H1 (cell line): ENCODE measurements around the gene OR5W2. TPM values are rescaled to one million over a fixed set of nuclear protein-coding genes. Genes with fewer than 3 reads are reported as not detected.
"Not testable (repeated sequence)": the region's sequence is repeated elsewhere in the genome, so short reads cannot be mapped to it uniquely, and the experiment has no call there.

Experiments
- CTCF ChIA-PET: fragments of 300-600 bp; sonication (Branson Sonifier 250); formaldehyde crosslinking; loops from one replicate; lab custom pipeline; 2021; ENCODE audit not compliant: partially characterized antibody; lab: Charles Lee
- POLR2A ChIA-PET: fragments of 300-600 bp; sonication (Branson Sonifier 250); formaldehyde crosslinking; loops from one replicate; lab custom pipeline; 2021; ENCODE audit warnings: inconsistent platforms; ENCODE audit not compliant: partially characterized antibody; lab: Charles Lee
- DNase-seq, 2 experiments: peaks; one replicate each; pipeline versions ENCODE4 v3.0.0 to v3.0.0-alpha.2; 2010 to 2022; ENCODE audit warnings: low spot score in 2 of 2, low read depth in 1 of 2, mixed read lengths in 1 of 2
- FAIRE-seq: peaks from 2 replicates; lab custom pipeline; 2011; peaks lifted over from hg19 to GRCh38; lab: Jason Lieb, UNC
- H2AFZ ChIP-seq: 2 replicates; pipeline ENCODE4 v1.8.1; 2012; ENCODE audit warnings: low read length, inconsistent platforms
- H2AK5ac ChIP-seq: 2 replicates; pipeline ENCODE4 v1.6.1; 2013; ENCODE audit warnings: low read depth, low read length
- H2BK120ac ChIP-seq: replicated peaks from 2 replicates; pipeline ENCODE3; 2013; ENCODE audit warnings: low read depth, low read length, inconsistent platforms
- H2BK12ac ChIP-seq: 2 replicates; pipeline ENCODE4 v1.6.1; 2013; ENCODE audit warnings: low read depth, low read length
- H2BK15ac ChIP-seq: 2 replicates; pipeline ENCODE4 v1.6.1; 2013; ENCODE audit warnings: low read length
- H2BK20ac ChIP-seq: 2 replicates; pipeline ENCODE4 v1.6.1; 2013; ENCODE audit warnings: low read length
- H2BK5ac ChIP-seq: 2 replicates; pipeline ENCODE4 v1.6.1; 2013; ENCODE audit warnings: low read depth, low read length
- H3K14ac ChIP-seq: 2 replicates; pipeline ENCODE4 v1.6.1; 2013; ENCODE audit warnings: inconsistent platforms; ENCODE audit not compliant: insufficient read length
- H3K18ac ChIP-seq: 2 replicates; pipeline ENCODE4 v1.6.1; 2013; ENCODE audit warnings: low read length; ENCODE audit errors: extremely low read depth
- H3K23ac ChIP-seq: 2 replicates; pipeline ENCODE4 v1.6.1; 2013; ENCODE audit warnings: inconsistent platforms; ENCODE audit not compliant: insufficient read length
- H3K23me2 ChIP-seq: 2 replicates; pipeline ENCODE4 v1.6.1; 2013; ENCODE audit warnings: low read depth, low read length
- H3K27ac ChIP-seq: 2 replicates; pipeline ENCODE4 v1.6.1; 2011; ENCODE audit warnings: low read depth, low read length, inconsistent platforms
- H3K27me3 ChIP-seq, 4 experiments: replicated peaks in 1 of 4; 1 replicate in 1 of 4; 2 replicates in 3 of 4; pipeline versions ENCODE4 v1.6.1 to v1.8.1; 2011 to 2013; ENCODE audit warnings: low read length in 3 of 4, mild to moderate bottlenecking in 3 of 4, inconsistent platforms in 2 of 4, mixed read lengths in 2 of 4, moderate library complexity in 1 of 4; ENCODE audit not compliant: control insufficient read depth in 3 of 4, insufficient read depth in 3 of 4; ENCODE audit errors: extremely low read depth in 1 of 4
- H3K36me3 ChIP-seq, 4 experiments: 2 replicates each; pipeline versions ENCODE4 v1.6.1 to v1.8.1; 2011 to 2013; ENCODE audit warnings: mild to moderate bottlenecking in 4 of 4, low read length in 3 of 4, moderate library complexity in 2 of 4, control low read depth in 1 of 4, inconsistent platforms in 1 of 4; ENCODE audit not compliant: insufficient read depth in 4 of 4, control insufficient read depth in 2 of 4
- H3K4ac ChIP-seq: replicated peaks from 2 replicates; pipeline ENCODE3; 2013; ENCODE audit warnings: low read length, low read depth, mixed read lengths, inconsistent platforms; ENCODE audit not compliant: insufficient read length
- H3K4me1 ChIP-seq, 4 experiments: replicated peaks in 1 of 4; 1 replicate in 1 of 4; 2 replicates in 3 of 4; pipeline versions ENCODE4 v1.6.1 to v1.8.1; 2011 to 2013; ENCODE audit warnings: low read length in 3 of 4, inconsistent platforms in 2 of 4, mixed read lengths in 1 of 4; ENCODE audit not compliant: insufficient read depth in 4 of 4, control insufficient read depth in 3 of 4
- H3K4me2 ChIP-seq, 2 experiments: 2 replicates each; pipeline versions ENCODE4 v1.6.1 to v1.8.1; 2011 to 2013; ENCODE audit warnings: low read depth in 2 of 2, low read length in 2 of 2, control low read depth in 1 of 2, inconsistent platforms in 1 of 2, mild to moderate bottlenecking in 1 of 2; ENCODE audit not compliant: insufficient read depth in 1 of 2
- H3K4me3 ChIP-seq, 4 experiments: fragments of 200-600, 300-600 bp in 1 of 4; sonication (generic), shearing (Covaris generic), sonication (Bioruptor Twin) in 1 of 4; 2 replicates each; pipeline versions ENCODE4 v1.5.1 to v1.8.1; 2011 to 2016; ENCODE audit warnings: low read length in 4 of 4, low read depth in 3 of 4, control low read depth in 2 of 4, inconsistent platforms in 2 of 4, mild to moderate bottlenecking in 2 of 4, mixed read lengths in 1 of 4, moderate library complexity in 1 of 4; ENCODE audit not compliant: insufficient read depth in 2 of 4; ENCODE audit errors: extremely low read depth in 1 of 4
- H3K56ac ChIP-seq: replicated peaks from 2 replicates; pipeline ENCODE3; 2013; ENCODE audit warnings: low read depth, mild to moderate bottlenecking, mixed read lengths, low read length, inconsistent platforms; ENCODE audit not compliant: insufficient read length
- H3K79me1 ChIP-seq: 2 replicates; pipeline ENCODE4 v1.6.1; 2013; ENCODE audit warnings: low read depth, low read length, control low read depth
- H3K79me2 ChIP-seq, 2 experiments: 2 replicates each; pipeline versions ENCODE4 v1.6.1 to v1.8.1; 2012 to 2013; ENCODE audit warnings: low read length in 2 of 2, mild to moderate bottlenecking in 2 of 2, inconsistent platforms in 1 of 2; ENCODE audit not compliant: insufficient read depth in 2 of 2, control insufficient read depth in 1 of 2
- H3K9ac ChIP-seq, 4 experiments: replicated peaks in 1 of 4; 1 replicate in 1 of 4; 2 replicates in 3 of 4; pipeline versions ENCODE4 v1.6.1 to v1.8.1; 2011 to 2013; ENCODE audit warnings: low read depth in 3 of 4, low read length in 3 of 4, control low read depth in 2 of 4, mild to moderate bottlenecking in 2 of 4, moderate library complexity in 2 of 4, inconsistent platforms in 1 of 4; ENCODE audit errors: extremely low read depth in 1 of 4
- H3K9me3 ChIP-seq, 2 experiments: 2 replicates each; pipeline versions ENCODE4 v1.6.1 to v1.8.1; 2012 to 2013; ENCODE audit warnings: mild to moderate bottlenecking in 2 of 2, moderate library complexity in 2 of 2, control low read depth in 1 of 2, inconsistent platforms in 1 of 2, low read depth in 1 of 2, low read length in 1 of 2, mixed read lengths in 1 of 2; ENCODE audit not compliant: insufficient read depth in 2 of 2
- H4K20me1 ChIP-seq, 2 experiments: replicated peaks in 1 of 2; 2 replicates each; pipeline versions ENCODE3 to v1.8.1; 2011 to 2013; ENCODE audit warnings: inconsistent platforms in 2 of 2, low read length in 2 of 2, mild to moderate bottlenecking in 1 of 2; ENCODE audit not compliant: insufficient read depth in 2 of 2, control insufficient read depth in 1 of 2
- H4K5ac ChIP-seq: 2 replicates; pipeline ENCODE4 v1.6.1; 2013; ENCODE audit warnings: low read length, low read depth, mixed read lengths, inconsistent platforms; ENCODE audit not compliant: insufficient read length
- H4K8ac ChIP-seq: 2 replicates; pipeline ENCODE4 v1.8.0; 2013; ENCODE audit warnings: mild to moderate bottlenecking, moderate library complexity, low read length, inconsistent platforms; ENCODE audit not compliant: insufficient read depth; ENCODE audit errors: extremely low read depth
- H4K91ac ChIP-seq: replicated peaks from 2 replicates; pipeline ENCODE3; 2013; ENCODE audit warnings: low read length, mixed read lengths, inconsistent platforms; ENCODE audit not compliant: insufficient read length
- WGBS, 2 experiments: shearing (Covaris generic) in 1 of 2; methylation state at CpG; one replicate each; pipeline versions ENCODE4 v1.1.6 to v1.1.7; 2013 to 2015; ENCODE audit warnings: low lambda C conversion rate in 2 of 2, mixed read lengths in 2 of 2, inconsistent platforms in 1 of 2, low coverage in 1 of 2, missing lambda C conversion rate in 1 of 2; ENCODE audit not compliant: insufficient replicate concordance in 2 of 2, insufficient coverage in 1 of 2, insufficient read length in 1 of 2; ENCODE audit errors: extremely low coverage in 1 of 2, missing lambda C conversion rate in 1 of 2; 5-methylcytosine and 5-hydroxymethylcytosine counted together
- polyA plus RNA-seq, 7 experiments: library from polyadenylated mRNA; depleted of rRNA in 3 of 7; stranded (reverse) in 5 of 7; unstranded in 2 of 7; fragments of >200 nt in 5 of 7; fragments of 200-250 nt in 2 of 7; gene quantifications; 1 replicate in 5 of 7; 2 replicates in 1 of 7; 4 replicates in 1 of 7; pipeline versions ENCODE4 v1.2.1 to v1.2.3, GENCODE V29; 2011 to 2013; ENCODE audit warnings: missing spikeins in 2 of 7, mixed read lengths in 2 of 7
- total RNA-seq: library from RNA; stranded (reverse); fragmentation: NEBNext Ultra II Directional; extraction: Animal tissue kit (Norgen Biotek cat#: 25700); gene quantifications from 2 replicates; pipeline ENCODE4 v1.2.1, GENCODE V29; 2021

Gene OR5W2
- total and polyA plus RNA-seq, 2 of the 8 experiments (the other 6 are each of a cell fraction or from before 2014, with no cell fraction given), result not detected

DNA sequence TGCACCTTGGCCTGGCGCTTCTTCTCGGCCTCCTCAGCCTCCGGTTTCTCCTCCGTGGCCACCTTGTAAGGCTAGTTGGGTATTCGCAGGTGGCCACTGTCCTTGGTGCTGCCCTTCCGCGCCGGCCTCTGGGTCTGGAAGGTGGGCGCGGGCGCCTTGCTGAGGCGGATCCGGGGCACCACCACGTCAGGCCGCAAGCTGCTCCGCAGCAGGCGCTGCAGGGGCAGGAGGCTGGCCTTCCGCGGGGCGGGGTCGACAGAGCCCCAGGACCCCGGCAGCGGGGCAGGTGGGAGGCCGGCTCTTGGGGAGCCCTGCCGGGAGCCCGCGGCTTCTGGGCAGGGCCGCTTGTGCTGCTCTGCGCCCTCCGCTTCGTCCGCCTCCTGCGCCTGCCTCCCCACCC lies 41.7 kb downstream of the OR5W2 start:
- H3K79me1 ChIP-seq, DNase-seq, H3K79me2 ChIP-seq, H3K23ac ChIP-seq, H3K9ac ChIP-seq, H3K4ac ChIP-seq, H3K4me2 ChIP-seq, H3K14ac ChIP-seq, H2BK20ac ChIP-seq, H2BK5ac ChIP-seq, H4K91ac ChIP-seq, H3K18ac ChIP-seq, H4K20me1 ChIP-seq, H3K4me3 ChIP-seq, H2AK5ac ChIP-seq, H4K5ac ChIP-seq, H3K56ac ChIP-seq, POLR2A ChIA-PET, H3K36me3 ChIP-seq, H3K27ac ChIP-seq, H2BK12ac ChIP-seq, CTCF ChIA-PET, H3K27me3 ChIP-seq, H2BK15ac ChIP-seq, H2BK120ac ChIP-seq, H2AFZ ChIP-seq, H4K8ac ChIP-seq, H3K23me2 ChIP-seq, H3K4me1 ChIP-seq, FAIRE-seq: not testable (repeated sequence)
- H3K9me3 ChIP-seq, result peaks cover 0 to 38% of the 10 kb centered on the region in 2 experiments; a peak in 2 of 4 replicates
- 100% methylated on average over 7 of the region's 33 CpGs; no CpG with 5 or more reads in 1 of the 2 experiments for WGBS, 2 experiments

DNA sequence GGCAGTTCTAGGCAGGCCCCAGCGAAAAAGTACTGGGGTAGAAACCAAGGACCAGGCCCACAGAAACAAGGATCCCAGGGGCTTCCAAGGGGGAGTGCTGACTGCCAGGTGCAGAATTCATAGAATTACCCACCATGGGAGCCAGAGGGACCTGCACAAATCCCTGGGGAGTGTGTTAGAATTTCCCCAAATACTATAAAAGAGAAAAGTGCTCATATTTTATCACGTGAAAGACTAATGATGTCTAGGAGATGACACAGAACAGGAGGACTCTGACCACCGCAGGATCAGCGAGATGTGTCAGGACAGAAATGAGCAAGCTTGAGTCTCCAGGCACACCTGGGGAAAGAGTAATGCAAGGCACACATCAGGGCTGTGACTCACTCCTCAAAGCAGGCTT lies 47.0 kb downstream of the OR5W2 start:
- H3K27ac ChIP-seq, H3K79me2 ChIP-seq, H2BK20ac ChIP-seq, H3K4me2 ChIP-seq, H2BK12ac ChIP-seq, H3K4me3 ChIP-seq, H2BK120ac ChIP-seq, H2BK5ac ChIP-seq, FAIRE-seq, H3K14ac ChIP-seq, H2AK5ac ChIP-seq, H4K8ac ChIP-seq, H3K9ac ChIP-seq, H3K4ac ChIP-seq, H3K23ac ChIP-seq, DNase-seq, H3K27me3 ChIP-seq, H4K20me1 ChIP-seq, CTCF ChIA-PET, H2AFZ ChIP-seq, H2BK15ac ChIP-seq, H4K5ac ChIP-seq, H4K91ac ChIP-seq, H3K56ac ChIP-seq, H3K18ac ChIP-seq, H3K4me1 ChIP-seq, POLR2A ChIA-PET, H3K79me1 ChIP-seq, H3K36me3 ChIP-seq, H3K23me2 ChIP-seq: not testable (repeated sequence)
- peaks cover 4 to 28% of the 10 kb centered on the region in 2 experiments; a peak in 3 of 4 replicates for H3K9me3 ChIP-seq
- 77% methylated on average over 4 of the region's 4 CpGs; no CpG with 5 or more reads in 1 of the 2 experiments for WGBS, 2 experiments
